Activated CD4-positive, alpha-beta T cell treated with anti-CD3 and anti-CD28 coated beads, Interleukin-2, amount 50 U/mL, for 48 hours (primary cell): ENCODE results near the gene SLC39A13.

ENCODE experiments used
- DNase-seq, 2 experiments: peaks; one replicate each; pipeline ENCODE4 v3.0.0-alpha.2; 2020

SLC39A13 gene

GRCh38 chr11:47406896-47407745, 1.3 kb upstream of the SLC39A13 start:
- DNase-seq = no peak

- DNase-seq = peak; percentile 33 to 38
Measured at GRCh38 chr11:47408598-47409439, 429 bp downstream of the SLC39A13 start.

- DNase-seq = no peak
Measured at GRCh38 chr11:47409440-47410369, 1.3 kb downstream of the SLC39A13 start.

- DNase-seq = no peak
Measured at GRCh38 chr11:47410370-47411264, 2.2 kb downstream of the SLC39A13 start.

- peak; percentile 69 to 75 for DNase-seq
Measured at GRCh38 chr11:47411884-47412746, 3.7 kb downstream of the SLC39A13 start.

- DNase-seq = no peak
Measured at GRCh38 chr11:47413351-47413750, 5.0 kb downstream of the SLC39A13 start.

- no peak for DNase-seq
Measured at GRCh38 chr11:47413908-47414684, 5.7 kb downstream of the SLC39A13 start.

GRCh38 chr11:47414685-47415070, 6.3 kb downstream of the SLC39A13 start:
- DNase-seq = no peak

- no peak for DNase-seq
Measured at GRCh38 chr11:47415091-47415854, 6.9 kb downstream of the SLC39A13 start.

- no peak for DNase-seq
Measured at GRCh38 chr11:47415949-47416472, 7.6 kb downstream of the SLC39A13 start.

- DNase-seq = no peak
Measured at GRCh38 chr11:47417712-47418111, 9.3 kb downstream of the SLC39A13 start.

- DNase-seq = no peak
Measured at GRCh38 chr11:47418454-47419259, 10.3 kb downstream of the SLC39A13 start.

- DNase-seq = no peak
Measured at GRCh38 chr11:47425611-47426010, 17.2 kb downstream of the SLC39A13 start.

- DNase-seq = peak; percentile 100
Measured at GRCh38 chr11:47426062-47426956, 17.9 kb downstream of the SLC39A13 start, which contains the start of gene PSMC3. PSMC3 (minus strand) TSS chr11:47426439; CDS start chr11:47426279, 160 bp downstream.

- DNase-seq = no peak
Measured at GRCh38 chr11:47430524-47430923, 22.1 kb downstream of the SLC39A13 start.

GRCh38 chr11:47431356-47432083, 23.1 kb downstream of the SLC39A13 start:
- DNase-seq = no peak
